Suppressor macrophage (primary cell): Measurements from ENCODE around the gene ZBTB40.

Source experiments
- DNase-seq, 4 experiments: peaks; one replicate each; pipeline ENCODE4 v3.0.0-alpha.2; 2020 to 2022

ZBTB40 gene

DNA sequence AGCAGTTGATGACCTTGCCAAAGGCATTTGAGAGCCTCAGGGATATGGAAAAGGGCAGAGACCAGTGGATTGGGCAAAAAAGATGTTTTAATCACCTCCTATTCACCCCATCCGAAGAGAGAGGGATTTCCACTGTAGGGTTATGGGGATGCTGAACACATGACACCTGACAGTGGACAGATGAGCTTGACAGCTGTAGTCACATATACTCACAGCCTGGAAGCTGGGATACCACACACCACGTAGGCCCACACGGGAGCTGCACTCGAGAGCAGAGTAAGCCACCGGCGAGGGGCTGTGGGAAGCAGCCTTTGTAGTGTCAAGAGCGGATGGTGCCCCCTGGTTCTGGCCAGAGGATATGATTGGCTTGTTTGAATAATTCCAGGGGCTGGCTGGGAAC is 20.0 kb downstream of the ZBTB40 start:
- DNase-seq = no peak

DNA sequence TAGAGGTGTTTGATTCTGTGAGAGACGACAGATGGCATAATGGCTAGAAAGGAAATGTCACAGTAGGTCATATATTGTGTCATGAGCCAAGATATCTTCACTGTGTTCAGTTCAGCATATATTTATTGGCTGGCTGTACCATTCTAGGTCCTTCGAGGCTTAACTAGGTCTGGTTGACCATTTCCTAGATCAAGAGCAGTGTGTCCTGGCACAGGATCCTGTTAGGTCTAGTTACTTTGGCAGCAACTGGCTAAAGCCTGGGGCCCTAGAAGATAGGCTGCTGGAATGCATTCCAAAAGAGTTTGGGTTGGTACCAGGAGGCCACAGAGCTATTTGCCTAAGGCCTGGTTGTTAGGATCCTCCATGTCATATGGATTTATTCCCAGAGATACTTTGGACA is 20.9 kb downstream of the ZBTB40 start:
- no peak for DNase-seq

DNA sequence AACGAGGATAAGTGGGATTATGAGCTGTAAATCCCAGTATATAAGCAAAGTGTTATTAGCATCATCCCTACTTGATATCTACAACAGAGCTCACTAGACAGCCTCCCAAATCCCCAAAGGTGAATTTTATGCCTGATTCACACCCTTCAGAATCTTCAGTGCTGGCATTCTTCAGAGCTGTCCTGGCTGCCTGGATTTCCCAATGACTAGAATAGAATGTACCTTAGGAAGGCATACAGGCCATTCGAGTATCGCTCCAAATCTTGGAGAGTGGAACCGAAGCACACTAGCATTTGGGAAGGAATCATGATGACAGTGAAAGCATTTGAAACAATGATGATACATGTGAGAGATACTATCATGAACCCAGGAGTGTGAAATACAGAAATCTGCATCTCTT is 22.3 kb downstream of the ZBTB40 start:
- DNase-seq = no peak

DNA sequence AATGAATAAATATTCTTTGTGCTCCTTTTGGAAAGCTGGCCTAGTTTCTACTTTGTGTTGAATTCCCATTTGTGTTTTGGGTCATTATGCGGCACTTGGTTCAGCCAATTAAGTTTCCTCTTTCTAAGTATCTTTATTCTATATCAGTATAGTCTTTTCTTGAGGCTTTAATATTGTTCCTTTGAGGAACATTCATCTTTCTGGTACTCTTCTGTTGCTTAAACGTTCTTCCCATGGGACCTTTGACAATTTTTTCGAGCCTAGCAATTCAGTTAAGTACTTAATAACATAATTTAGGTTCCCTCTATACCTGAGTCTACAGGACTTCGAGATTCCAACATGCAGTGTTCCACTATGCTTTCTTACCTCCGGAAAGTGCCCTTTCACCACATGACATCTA is 24.9 kb downstream of the ZBTB40 start:
- DNase-seq = no peak

DNA sequence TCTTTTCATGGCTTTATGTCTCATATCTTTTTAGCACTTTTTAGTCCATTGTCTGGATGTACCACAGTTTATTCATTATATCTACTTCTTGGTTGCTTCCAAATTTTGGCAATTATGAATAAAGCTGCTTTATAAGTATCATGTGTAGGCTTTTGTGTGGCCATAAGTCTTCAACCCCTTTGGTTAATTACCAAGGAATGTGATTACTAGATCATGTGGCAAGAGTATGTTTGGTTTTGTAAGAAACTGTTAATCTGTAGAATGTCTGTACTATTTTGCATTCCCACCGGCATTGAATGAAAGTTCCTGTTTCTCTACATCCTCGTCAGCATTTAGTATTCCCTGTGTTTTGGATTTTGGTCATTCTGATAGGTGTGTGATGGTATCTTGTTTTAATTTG is 31.5 kb downstream of the ZBTB40 start:
- no peak for DNase-seq

DNA sequence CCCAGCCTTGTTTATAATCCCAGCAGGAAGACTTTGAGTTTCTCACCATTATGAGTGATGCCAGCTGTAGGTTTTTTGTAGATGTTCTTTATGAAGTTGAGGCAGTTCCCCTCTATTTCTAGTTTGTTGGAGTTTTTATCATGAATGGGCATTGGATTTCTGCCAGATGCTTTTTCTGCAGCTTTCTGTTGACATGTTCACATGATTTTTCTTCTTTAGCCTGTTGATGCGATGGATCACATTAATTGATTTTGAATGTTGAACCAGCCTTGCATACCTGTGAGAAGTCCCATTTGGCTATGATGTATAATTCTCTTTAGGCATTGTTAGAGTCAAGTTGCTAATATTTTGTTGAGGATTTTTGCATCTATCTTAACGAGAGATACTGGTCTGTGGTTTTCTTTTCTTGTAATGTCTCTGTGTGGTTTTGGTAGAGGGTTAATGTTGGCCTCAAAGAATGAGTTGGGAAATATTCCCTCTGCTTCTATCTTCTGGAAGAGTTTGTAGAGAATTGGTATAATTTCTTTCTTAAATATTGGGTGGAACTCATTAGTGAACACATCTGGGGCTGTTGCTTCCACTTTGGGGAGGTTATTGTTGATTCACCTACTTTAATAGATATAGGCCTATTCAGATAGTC is 33.2 kb downstream of the ZBTB40 start:
- DNase-seq = no peak

DNA sequence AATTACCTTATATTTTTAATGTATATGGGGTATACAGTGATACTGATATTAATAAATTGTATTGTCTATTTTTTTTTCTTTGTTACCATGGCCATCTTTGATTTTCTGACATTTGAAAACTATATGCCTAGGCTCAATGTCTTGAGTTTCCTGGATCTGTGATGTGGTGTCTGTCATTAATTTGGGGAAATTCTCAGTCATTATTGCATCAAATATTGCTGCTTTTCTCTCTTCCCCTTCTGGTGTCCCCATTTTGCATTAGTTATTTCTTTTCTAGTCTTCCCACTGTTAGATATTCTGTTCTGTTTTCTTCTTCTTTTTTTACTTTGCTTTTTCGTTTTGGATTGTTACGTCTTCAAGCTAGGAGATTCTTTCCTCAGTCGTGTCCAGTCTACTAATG is 33.8 kb downstream of the ZBTB40 start:
- DNase-seq = peak in 2 of 4 experiments; percentile 31

DNA sequence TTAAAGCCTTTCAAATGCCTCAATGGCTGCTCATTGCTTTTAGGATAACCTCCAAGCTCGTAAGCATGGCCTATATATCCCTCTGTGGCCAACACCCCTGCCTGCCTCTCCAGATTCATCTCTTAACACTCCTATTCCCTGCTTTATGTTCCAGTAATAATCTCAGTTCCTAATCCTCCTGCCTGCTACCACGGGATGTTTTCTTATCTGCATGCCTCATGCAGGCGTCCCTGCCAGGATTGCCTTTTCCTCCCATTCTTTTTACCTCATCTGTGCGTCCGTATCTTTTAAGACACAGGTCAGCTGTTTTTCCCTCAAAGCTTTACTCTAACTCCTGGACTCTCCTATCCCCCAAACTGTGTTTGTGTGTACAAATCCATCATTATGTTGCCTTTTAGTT is 36.1 kb downstream of the ZBTB40 start:
- DNase-seq = no peak

DNA sequence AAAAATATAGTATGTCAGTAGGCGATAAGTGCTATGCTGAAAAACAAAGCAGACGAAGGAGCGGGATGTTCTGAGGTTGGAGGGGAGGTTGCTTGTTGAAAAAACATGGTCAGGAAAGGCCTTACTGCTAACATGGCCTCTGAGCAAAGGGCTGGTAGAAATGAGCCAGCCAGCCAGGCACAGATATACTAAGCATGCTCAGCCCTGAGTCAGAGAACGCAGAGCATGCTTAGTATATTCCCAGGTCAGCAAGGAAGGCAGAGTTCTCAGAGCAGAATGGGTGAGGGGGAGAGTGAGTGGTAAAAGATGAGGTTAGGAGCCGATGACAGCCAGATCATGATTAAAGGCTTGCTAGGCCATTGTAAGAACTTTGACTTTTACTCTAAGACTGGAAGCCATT is 36.7 kb downstream of the ZBTB40 start:
- DNase-seq = no peak

DNA sequence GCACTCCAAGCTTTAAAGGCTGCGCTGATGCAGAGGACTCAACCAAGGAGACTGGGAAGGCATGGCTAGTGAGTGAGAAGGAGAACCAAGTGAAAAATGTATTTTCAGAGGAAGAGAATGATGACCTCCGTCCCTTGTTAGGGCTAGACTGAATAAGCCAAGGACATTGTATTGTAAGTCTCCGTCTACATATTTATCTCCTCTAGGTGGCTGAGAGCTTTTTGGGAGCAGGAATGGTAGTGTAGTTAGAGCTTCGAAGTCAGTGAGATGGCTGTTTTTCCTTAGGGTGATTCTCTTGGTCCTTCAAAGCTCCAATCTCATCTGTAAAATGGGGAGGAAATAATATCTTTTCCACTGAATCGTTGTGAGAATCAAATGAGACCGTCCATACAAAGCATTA is 37.6 kb downstream of the ZBTB40 start:
- no peak for DNase-seq

DNA sequence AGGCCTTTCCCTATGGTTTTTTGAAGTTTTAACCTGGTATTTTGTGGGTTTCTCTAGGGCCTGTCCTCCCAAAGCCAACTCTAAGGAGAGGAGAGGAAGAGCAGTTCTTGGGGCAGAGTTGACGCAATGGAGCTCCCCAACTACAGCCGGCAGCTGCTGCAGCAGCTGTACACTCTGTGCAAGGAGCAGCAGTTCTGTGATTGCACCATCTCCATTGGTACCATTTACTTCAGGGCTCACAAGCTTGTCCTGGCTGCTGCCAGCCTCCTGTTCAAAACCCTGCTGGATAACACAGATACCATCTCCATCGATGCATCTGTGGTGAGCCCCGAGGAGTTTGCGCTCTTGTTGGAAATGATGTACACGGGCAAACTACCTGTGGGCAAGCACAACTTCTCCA is 38.2 kb downstream of the ZBTB40 start:
- peak in 1 of 4 experiments; percentile 22 for DNase-seq

DNA sequence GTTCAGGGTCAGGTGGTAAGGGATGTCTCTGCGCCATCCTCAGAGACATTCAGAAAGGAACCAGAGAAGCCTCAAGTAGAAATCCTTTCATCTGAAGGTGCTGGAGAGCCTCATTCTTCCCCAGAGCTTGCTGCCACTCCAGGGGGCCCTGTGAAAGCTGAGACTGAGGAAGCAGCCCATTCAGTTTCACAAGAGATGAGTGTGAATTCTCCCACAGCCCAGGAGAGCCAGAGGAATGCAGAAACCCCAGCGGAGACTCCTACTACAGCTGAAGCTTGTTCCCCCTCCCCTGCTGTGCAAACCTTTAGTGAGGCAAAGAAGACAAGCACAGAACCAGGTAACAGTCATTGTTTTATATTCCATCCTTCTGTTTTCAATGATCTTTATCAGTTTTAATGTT is 38.7 kb downstream of the ZBTB40 start:
- no peak for DNase-seq

DNA sequence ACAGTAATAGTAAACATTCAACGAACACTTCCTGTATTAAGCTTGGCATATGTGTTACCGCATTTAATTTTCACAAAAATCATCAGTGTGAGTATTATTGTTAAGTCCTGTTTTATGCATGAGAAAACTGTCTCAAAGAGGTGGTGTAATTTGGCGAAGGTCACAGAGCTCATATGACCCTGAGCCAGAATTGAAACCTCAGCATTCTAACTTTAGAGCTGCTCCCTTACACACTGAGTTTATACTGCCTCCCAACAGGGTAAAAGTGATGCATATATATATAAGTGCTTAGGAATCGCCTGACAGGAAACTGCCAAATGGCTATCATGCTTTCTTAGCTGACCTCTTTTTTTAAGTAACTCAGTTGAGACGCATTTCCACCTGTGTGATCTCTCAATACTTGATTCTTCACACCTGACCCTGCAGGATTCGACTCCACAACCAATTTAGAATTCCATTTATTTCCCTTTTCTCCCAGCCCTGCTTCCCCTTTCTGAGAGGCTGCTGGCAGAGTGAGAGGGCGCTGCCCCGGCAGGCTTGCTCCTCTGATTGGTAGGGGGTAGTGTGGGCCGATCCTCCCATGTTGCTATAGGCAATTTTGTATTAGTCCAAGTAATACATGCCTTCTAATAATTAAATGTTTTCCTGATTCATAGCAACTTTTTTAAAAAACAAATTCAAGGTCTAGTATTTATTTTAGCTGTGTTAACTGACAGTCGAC is 40.5 kb downstream of the ZBTB40 start:
- peak; percentile 7 to 63 (median 46) for DNase-seq

DNA sequence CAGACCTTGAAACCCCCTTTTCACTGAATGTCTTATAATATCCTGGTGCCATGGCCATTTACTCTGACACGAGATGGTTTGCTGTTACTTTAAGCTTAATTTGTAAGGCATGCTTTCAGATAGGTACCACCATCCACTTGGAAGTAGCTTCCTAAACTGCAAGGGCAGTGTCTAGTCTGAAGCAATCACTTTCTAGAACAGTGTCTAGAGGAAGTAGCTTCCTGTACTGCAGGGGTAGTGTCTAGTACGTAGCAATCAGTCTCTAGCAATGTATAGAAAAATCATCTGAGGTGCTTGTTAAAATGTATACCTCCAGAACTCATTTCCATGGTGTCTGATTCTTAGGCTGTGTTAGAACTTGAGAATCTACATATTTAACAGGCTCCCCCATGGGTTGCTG is 42.5 kb downstream of the ZBTB40 start:
- peak; percentile 12 to 65 (median 51) for DNase-seq

DNA sequence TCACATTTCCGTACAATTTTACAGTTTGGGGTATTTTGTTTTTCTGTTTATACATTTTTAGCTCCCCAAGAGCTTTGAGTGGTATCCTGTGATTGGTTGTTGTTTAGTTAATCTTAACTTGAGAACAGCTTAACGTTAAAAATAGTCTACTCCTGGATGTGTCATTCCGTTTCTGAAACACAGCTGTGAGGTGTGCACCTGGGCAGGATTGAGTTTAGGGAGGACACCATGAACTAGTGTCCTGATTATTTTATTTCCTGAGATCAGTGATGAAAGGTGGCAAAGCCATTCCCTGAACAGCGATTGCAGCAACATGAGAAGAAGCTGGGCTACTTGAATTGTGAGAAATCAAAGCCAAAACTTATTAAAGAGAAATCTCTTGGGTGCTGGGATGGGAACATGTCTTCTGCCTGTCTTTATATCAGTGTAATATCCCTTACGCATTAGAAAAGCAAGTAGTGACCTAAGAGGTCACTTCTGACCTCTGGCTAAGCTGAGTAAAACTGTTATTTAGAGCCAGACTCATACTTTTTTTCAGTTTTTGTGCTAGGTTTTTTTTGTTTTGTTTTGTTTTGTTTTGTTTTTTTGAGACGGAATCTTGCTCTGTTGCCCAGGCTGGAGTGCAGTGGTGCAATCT is 43.4 kb downstream of the ZBTB40 start:
- no peak for DNase-seq

DNA sequence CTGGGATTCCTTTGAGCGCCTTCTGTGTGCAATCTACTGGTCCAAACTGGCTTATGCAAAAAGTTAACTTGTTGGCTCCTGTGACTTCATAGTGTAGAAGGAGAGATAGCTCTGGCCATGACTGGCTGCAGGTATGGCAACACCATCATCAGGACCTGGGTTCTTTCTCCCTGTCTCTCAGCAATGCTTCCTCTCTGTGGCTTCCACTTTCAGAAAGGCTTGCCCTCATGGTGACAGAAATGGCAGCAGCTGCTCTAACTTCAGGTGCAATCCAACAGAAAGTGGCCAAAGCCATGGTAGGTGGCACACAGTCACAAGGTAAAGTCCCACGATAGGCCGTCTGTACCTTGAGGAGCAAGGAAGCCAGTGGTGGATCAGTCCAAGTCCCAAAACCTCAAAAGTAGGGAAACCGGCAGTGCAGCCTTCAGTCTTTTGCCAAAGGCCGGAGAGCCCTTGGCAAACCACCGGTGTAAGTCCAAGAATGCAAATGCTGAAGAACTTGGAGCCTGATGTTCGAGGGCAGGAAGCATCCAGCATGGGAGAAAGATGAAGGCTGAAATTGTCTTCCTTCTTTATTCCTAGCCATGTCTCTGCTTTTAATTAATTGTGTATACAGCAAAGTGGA is 45.0 kb downstream of the ZBTB40 start:
- no peak for DNase-seq

DNA sequence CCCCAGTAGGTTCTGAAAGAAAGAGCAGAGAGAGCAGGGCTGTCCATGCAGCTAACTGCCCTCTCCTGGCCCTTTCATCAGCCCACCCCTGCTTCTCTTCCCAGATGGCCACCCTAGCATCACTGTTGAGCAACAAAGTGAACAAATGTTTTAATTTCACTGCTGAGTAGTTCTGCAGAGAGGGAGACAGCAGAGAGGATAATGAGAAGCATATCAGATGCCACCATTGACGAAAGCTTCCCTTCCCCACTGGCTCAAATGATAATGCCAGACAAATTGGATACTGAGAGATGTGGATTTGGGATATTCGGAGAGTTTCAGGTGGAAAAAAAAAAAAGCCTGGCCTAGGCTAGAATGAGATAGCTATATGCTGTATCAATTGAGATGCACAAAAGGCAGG is 46.8 kb downstream of the ZBTB40 start:
- no peak for DNase-seq

DNA sequence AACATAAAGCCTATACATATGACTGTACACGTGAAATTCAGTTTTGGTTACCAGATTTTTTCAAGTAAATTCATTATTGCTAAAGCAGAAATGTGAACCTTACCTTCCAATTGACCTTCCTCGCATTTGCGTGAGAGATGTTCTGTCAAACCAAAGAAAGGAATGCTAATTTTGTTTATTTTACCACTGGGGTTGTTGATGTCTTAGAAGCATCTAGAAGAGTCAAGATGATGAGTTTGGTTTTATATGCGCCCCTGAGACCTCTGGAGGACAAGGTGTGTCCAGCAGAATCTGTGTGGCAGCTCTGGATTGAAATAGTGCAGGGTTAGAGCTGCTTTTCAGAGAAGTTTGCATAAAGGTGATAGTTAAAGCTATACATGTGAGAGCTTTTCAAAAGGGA is 48.4 kb downstream of the ZBTB40 start:
- DNase-seq = no peak

DNA sequence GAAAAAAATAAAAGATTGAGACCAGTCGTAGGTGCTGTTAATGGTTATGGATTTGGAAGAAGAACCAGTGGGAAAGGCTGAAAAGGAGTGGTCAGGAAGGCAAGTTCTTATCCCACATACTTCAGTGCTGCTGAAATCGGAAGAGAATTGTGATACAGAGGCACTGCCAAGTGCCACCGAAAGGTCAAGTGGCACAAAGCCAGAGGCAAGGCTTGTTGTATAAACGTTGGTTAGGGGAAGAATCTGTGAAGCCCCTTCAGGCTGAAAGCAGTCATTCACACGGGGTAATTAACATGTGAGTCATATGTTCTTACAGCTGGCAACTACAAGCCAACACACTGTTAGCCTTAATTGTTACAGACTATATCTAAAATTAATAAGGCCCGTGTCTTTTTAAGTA is 48.8 kb downstream of the ZBTB40 start:
- no peak for DNase-seq

DNA sequence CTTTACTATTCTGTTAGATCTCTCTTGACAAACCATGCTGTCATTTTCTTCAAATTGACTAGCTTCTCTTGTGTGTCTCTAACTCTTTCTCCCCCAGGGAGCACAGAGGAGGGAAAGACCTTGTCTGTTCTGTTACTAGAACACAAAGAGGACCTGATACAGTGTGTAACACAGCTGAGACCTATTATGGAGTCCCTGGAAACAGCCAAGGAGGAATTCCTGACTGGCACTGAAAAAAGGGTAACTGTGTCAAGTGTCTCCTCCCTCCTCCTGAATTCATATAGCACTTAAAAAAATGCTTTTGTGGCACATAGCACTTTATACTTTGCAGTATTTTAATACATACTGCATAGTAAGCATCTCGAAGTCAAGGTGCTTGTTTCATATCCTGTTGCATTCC is 50.6 kb downstream of the ZBTB40 start:
- DNase-seq = no peak

DNA sequence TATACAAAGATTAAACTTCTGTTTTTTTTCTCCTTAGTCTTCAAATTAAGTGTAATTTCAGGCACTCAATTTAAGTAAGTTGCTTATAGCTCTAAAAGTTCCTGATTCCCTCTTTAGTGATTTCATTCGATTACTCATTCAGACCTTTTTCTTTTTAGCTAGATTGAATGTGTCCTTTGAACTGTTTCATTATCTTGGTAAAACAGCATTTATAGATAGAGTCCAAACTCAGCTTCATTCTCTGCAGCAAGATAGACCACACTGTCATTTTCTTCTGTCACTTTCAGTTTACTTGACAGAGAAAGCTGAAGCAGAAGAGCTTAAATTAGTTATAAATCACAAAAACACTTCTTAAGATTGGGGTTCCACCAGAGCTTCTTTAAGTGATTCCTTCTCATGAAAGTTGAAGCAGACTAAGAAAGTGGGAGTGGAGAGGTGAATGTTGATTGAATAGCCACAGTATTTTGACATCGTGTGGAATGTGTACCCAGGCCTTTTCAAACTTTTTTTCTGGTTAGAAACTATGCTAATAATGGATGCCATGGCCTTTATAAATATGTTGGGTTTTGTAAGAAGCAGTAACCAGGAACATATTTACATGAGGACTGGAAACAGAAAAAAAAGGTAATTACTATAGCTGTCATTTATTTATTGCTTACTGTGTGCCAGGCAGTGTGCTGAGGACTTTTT is 52.2 kb downstream of the ZBTB40 start:
- DNase-seq = no peak

DNA sequence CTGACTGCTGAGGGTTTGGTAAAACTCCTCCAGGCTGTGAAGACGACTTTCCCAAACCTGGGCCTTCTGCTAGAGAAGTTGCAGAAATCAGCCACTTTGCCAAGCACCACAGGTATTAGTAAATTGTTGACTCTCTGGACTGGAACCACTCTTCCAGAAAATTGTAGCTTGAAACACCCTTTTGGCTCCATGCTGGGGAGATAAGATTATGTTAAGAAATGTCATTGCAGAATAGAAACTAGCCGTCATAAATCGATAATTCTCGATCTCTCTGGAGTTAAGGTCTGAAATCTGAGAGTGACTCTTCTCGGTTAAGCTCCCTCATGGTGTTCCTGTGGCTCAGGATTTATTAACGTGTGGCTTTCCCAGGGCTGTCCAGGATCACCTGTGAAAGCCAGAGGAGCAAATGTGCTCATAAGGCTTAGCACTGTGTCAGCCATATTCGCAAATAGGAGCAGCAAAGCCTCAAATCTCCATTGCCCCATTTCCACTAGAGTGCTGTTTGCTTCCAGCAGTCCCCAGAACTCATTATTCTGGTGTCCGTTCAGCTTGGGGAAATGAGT is 54.6 kb downstream of the ZBTB40 start:
- DNase-seq = no peak

DNA sequence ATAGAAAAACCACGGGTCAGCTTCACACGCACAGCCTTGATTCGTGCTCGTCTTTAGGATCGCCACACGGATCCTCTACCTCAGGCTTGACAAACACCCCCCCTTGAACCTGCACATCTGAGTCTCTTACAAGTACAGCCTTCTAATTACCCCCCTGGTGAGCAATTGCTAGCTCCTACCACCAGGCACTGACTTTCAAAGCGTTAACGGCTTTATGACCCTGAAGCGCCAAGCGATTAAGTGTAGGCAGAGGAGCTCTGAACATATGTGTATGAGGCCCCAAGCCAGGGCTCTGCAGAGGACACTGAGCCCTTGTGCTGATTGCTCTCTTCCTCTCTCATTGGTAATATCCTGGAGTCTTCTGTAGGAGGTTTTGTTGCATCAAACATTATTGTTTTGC is 55.9 kb downstream of the ZBTB40 start:
- no peak for DNase-seq
